Stimulated activated naive CD8-positive, alpha-beta T cell treated with anti-CD3 and anti-CD28 coated beads, Interleukin-15, Interleukin-2, amounts not matched to agents 100 U/mL and 50 U/mL, for 24 hours (primary cell): ENCODE data around the gene PKD2L1.
"Not testable (repeated sequence)": the region's sequence is repeated elsewhere in the genome, so short reads cannot be mapped to it uniquely, and the experiment has no call there.

ENCODE experiments used
- ATAC-seq: fragments of 150-1000 bp; cut with Tn5 transposase; one replicate; pipeline ENCODE4 v1.10.0; 2021
- DNase-seq: peaks from one replicate; pipeline ENCODE4 v3.0.0; 2021

Gene PKD2L1

GRCh38 chr10:100330079-100330478 is at the start of gene PKD2L1:
PKD2L1 (minus strand) TSS chr10:100330228; CDS start chr10:100330103, 125 bp downstream.
- no peak for DNase-seq

DNA sequence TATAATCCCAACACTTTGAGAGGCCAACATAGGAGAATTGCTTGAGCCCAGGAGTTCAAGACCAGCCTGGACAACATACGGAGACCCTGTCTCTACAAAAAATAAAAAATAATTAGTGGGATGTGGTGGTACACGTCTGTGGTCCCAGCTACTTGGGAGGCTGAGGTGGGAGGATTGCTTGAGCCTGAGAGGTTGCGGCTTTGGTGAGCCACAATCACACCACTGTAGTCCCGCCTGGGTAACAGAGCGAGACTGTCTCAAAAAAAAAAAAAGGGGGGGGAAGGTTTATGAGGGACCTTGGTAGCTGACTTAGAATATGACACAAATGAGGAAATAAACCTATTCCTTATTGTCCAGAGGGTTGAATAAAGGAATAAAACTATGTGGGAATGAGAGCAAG is 47.8 kb upstream of the PKD2L1 start:
- ATAC-seq (no peak), DNase-seq (no peak)

More at GRCh38 chr10:100330079-100330478, at the start of gene PKD2L1:
- no peak for ATAC-seq

DNA sequence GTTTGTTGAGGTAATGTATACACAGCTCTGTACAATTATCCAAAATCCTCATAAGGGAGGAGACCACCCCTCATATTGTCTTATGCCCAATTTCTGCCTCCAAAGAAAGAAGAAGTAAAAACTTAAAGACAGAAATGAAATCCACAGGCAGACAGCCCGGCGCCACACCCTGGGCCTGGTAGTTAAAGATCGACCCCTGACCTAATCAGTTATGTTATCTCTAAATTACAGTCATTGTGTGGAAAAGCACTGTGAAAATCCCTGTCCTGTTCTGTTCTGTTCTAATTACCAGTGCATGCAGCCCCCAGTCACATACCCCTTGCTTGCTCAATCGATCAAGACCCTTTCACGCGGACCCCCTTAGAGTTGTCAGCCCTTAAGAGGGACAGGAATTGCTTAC is 46.6 kb upstream of the PKD2L1 start:
- not testable (repeated sequence) for DNase-seq

GRCh38 chr10:100374677-100375353 is 44.8 kb upstream of the PKD2L1 start:
- not testable (repeated sequence) for ATAC-seq, DNase-seq

More for the DNA sequence above, 46.6 kb upstream of the PKD2L1 start:
- ATAC-seq = not testable (repeated sequence)

DNA sequence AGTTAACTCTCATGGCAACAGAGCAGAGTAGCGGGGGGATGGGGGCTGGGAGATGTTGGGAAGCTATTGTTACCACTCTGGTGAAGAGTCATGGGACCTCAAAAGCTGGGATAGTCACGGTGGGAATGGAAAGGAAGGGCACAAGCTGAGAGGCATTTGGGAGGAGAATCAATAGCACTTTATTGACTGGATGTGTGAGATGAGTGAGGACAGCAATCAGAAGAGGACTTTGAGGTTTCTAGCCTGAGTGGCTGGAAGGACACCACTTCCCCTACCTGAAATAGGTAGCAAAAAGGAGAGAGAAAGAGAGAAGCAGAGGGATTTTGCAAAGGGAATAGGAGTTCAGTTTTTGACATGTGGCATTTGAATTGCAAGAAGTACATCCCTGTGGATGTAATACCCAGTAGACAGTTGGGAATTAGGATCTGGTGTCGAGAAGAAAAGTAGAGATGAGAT is 44.2 kb upstream of the PKD2L1 start:
- ATAC-seq = no peak

GRCh38 chr10:100373298-100374199 is 43.5 kb upstream of the PKD2L1 start:
- peak; percentile 88 for ATAC-seq

More for the DNA sequence above, 44.2 kb upstream of the PKD2L1 start:
- no peak for DNase-seq

GRCh38 chr10:100372415-100373297 is 42.6 kb upstream of the PKD2L1 start:
- ATAC-seq (no peak), DNase-seq (no peak)

More at GRCh38 chr10:100373298-100374199, 43.5 kb upstream of the PKD2L1 start:
- peak; percentile 96 for DNase-seq

DNA sequence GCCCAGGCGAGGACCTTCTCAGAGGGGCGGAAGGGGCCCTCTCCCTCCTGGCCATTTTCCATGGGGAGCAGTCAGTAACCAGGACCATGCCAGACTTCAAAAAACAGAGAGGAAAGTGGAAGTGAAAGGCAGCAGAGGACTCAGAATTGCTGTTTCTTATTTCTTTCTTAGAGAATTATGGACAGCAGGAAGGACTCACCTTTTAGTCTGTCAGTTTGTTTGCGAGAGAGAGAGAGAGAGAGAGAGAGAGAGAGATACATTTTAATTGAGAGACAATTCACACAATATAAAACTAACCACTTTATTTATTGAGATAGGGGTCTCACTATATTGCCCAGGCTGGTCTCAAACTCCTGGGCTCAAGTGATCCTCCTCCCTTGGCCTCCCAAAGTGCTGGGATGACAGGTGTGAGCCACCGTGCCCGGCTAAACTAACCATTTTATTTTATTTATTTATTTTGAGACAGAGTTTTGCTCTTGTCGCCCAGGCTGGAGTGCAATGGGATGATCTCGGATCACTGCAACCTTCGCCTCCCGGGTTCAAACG is 41.5 kb upstream of the PKD2L1 start:
- ATAC-seq = no peak
- DNase-seq = no peak

DNA sequence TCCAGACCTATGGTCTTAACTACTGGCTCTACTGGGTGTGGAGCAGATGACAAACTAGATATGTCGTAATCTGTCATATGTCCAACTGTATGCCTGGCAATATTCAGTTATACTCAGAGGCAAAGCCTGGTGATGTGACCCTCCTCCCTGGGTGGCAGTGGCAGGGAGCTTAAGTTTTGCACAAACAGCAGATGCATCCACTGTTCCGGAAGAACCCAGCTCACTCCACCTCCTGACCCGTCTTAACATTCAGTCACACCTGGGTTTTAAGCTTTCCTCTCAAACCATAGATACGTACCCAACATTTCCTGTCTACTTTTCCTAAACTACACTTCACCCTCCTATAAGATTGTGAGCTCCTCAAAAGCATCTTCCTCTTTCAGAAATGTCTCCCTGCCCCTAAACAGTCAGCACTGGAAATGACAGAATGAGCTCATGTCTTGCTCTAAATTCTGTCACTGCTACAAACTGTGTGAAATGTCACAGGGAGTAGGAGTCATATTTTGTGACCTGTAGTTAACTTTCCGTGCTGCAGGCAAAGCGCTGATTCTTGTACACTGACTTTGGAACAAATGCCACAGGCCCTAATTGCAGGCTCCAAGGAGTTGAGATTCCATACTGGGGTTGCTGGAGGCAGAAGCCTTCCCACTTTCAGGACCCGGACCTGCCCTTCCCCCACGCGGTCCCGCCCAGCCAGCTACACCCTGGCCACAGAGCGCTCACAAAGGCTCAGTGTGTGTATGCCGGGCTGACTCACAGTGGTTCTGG is 40.9 kb upstream of the PKD2L1 start:
- peak; percentile 76 for ATAC-seq

DNA sequence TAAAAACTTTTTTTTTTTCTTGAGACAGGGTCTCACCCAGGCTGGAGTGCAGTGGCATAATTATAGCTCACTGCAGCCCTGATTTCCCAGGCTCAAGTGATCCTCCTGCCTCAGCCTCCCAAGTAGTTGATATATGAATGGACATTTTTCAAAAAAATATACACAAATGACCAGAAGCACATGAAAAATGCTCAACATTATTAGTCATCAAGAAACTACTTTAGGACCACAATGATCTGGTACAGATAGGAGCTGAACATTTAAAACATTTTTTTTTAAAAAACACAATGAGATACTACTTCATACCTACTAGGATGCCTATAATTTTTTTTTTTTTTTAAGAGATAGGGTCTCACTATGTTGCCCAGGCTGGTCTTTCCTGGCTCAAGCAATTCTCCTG is 38.7 kb upstream of the PKD2L1 start:
- no peak for DNase-seq
- no peak for ATAC-seq

More for the DNA sequence above, 40.9 kb upstream of the PKD2L1 start:
- peak; percentile 81 for DNase-seq

GRCh38 chr10:100364735-100365391 is 34.8 kb upstream of the PKD2L1 start:
- DNase-seq = no peak
- no peak for ATAC-seq

GRCh38 chr10:100364175-100364574 is 34.1 kb upstream of the PKD2L1 start:
- DNase-seq (no peak), ATAC-seq (no peak)

GRCh38 chr10:100362570-100363496 is 32.8 kb upstream of the PKD2L1 start:
- ATAC-seq = no peak
- DNase-seq = no peak

DNA sequence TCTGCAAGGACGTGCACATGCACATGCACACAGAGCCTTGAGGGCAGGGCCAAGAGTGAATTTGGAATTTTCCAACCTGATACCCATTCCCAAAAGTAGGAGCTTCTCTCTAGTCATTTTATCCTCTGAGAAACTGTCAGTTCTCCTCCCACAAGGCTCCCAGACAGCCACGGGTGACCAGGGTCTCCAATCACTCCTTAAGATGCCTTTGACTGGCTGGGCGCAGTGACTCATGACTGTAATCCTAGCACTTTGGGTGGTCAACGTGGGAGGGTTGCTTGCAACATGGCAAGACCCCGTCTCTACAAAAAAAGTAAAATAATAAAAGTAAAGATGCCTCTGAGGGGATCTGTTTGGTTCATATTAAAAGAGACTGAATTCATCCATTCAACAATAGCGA is 30.2 kb upstream of the PKD2L1 start:
- ATAC-seq = no peak

GRCh38 chr10:100359529-100360150 is 29.6 kb upstream of the PKD2L1 start:
- no peak for DNase-seq

More for the DNA sequence above, 30.2 kb upstream of the PKD2L1 start:
- no peak for DNase-seq

DNA sequence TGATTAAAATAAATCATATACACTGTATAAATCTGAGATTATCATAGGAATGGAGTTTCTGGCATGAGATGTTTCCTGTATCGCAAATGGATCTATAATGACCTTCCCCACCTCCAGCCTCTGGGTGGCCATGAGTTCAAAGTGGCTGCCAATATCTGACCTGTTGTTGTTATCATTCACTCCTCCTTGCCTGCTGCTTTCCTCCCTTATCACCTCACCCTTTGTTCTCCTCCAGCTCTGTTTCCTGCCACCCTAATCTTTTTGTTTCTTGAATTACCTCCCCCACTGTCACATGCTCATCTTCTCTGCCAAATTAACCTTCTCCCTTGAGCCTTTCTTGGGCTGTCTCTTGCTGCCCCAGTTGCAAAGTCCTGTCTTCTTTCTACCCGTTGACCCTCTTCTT is 29.0 kb upstream of the PKD2L1 start:
- ATAC-seq (no peak), DNase-seq (no peak)

More at GRCh38 chr10:100359529-100360150, 29.6 kb upstream of the PKD2L1 start:
- no peak for ATAC-seq

DNA sequence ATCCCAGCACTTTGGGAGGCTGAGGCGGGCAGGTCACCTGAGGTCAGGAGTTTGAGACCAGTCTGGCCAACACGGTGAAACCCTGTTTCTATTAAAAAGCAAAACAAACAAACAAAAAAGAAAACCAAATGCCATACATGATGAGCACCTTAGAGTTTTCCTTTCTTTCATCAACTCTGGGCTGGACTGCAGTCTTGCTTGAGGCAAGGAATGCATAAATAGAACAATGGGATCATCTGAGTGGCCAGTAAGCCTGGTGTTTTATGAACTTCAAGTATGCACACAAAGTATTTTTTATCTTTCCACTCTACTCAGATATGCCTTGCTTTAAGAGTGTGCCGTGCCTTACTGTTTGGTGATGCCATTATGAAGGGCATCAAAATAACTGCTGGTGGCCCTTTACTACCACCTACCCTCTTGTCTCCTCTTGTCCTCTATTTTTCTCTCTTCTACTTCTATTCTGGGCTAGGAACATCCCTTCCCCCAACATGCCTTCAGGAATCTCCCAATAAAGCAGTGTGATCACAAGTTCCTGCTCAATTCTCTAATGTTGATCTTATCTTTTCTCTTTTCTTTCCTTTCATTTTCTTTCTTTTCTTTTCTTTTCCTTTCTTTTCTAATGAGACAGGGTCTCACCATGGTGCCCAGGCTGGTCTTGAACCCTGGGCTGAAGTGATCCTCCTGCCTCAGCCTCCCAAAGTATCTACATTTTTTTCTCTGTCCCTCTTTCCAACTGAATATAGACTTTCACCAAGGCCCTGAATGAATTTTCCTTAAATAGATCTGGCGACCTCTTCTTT is 27.2 kb upstream of the PKD2L1 start:
- no peak for DNase-seq

More for the DNA sequence above, 27.2 kb upstream of the PKD2L1 start:
- ATAC-seq = no peak
